HepG2 (cell line): ENCODE measurements around the gene PRR36. TPM values are rescaled to one million over a fixed set of nuclear protein-coding genes. Genes with fewer than 3 reads are reported as not detected.

Experiments
- ATAC-seq: fragments of 200-7000 bp; cut with Tn5 transposase; 3 replicates; pipeline ENCODE4 v1.9.1; 2020; ENCODE audit warnings: mild to moderate bottlenecking, moderate library complexity
- BruUV-seq: library from RNA; stranded (reverse); fragments of 400-500 nt; replicated peaks from 2 replicates; lab custom pipeline; 2021; lab: Mats Ljungman, UMichigan
- CTCF ChIA-PET: fragments of 300-600 bp; formaldehyde crosslinking; extraction: SDS; loops from one replicate; lab custom pipeline; 2021; ENCODE audit warnings: low total read pairs, inconsistent platforms, low intra/inter-chr PET ratio; lab: Yijun Ruan, JAX
- POLR2A ChIA-PET: fragments of 350-600 bp; sonication (Branson Sonifier 250); formaldehyde crosslinking; loops from one replicate; lab custom pipeline; 2020; ENCODE audit warnings: antibody characterized with exemption, inconsistent platforms; lab: Yijun Ruan, JAX
- DNase-seq: peaks from one replicate; pipeline ENCODE4 v3.0.0-alpha.2; 2015; ENCODE audit warnings: low spot score
- FAIRE-seq: peaks from 3 replicates; lab custom pipeline; 2011; peaks lifted over from hg19 to GRCh38; lab: Jason Lieb, UNC
- H2AFZ ChIP-seq: one replicate; pipeline ENCODE4 v1.6.1; 2011; ENCODE audit warnings: low read length, inconsistent platforms
- H3K27ac ChIP-seq: fragments of 300-600 bp; 3 replicates; pipeline ENCODE4 v1.8.0; 2011; ENCODE audit warnings: mixed run types, mild to moderate bottlenecking, mixed read lengths, low read length, inconsistent platforms; ENCODE audit not compliant: insufficient read depth; ENCODE audit errors: extremely low read length
- H3K27me3 ChIP-seq, 2 experiments: fragments of 200-600 bp in 1 of 2; 2 replicates in 1 of 2; 3 replicates in 1 of 2; pipeline versions ENCODE4 v1.6.0 to v1.8.0; 2011; ENCODE audit warnings: low read length in 2 of 2, mild to moderate bottlenecking in 2 of 2, moderate library complexity in 2 of 2, inconsistent platforms in 1 of 2; ENCODE audit not compliant: insufficient read depth in 2 of 2, control insufficient read depth in 1 of 2
- H3K36me3 ChIP-seq, 2 experiments: fragments of 200-600 bp in 1 of 2; replicated peaks in 1 of 2; 2 replicates in 1 of 2; 3 replicates in 1 of 2; pipeline versions ENCODE4 v1.5.1 to v1.8.0; 2011; ENCODE audit warnings: low read length in 2 of 2, inconsistent platforms in 1 of 2; ENCODE audit not compliant: insufficient read depth in 2 of 2, control insufficient read depth in 1 of 2
- H3K4me1 ChIP-seq: 2 replicates; pipeline ENCODE4 v1.5.1; 2012; ENCODE audit warnings: low read length, inconsistent platforms; ENCODE audit not compliant: insufficient read depth
- H3K4me2 ChIP-seq: 2 replicates; pipeline ENCODE4 v1.6.0; 2011; ENCODE audit warnings: low read depth, low read length, inconsistent platforms
- H3K4me3 ChIP-seq, 3 experiments: fragments of 200-600 bp in 1 of 3; sonication (generic), shearing (Covaris generic) in 1 of 3; replicated peaks in 1 of 3; 2 replicates each; pipeline ENCODE4 v1.5.1; 2011 to 2016; ENCODE audit warnings: low read length in 3 of 3, inconsistent platforms in 2 of 3, low read depth in 2 of 3, mild to moderate bottlenecking in 2 of 3, control low read depth in 1 of 3, mixed read lengths in 1 of 3; ENCODE audit not compliant: insufficient read depth in 1 of 3
- H3K79me2 ChIP-seq: one replicate; pipeline ENCODE4 v1.6.1; 2011; ENCODE audit warnings: low read length, inconsistent platforms; ENCODE audit not compliant: insufficient read depth
- H3K9ac ChIP-seq: 2 replicates; pipeline ENCODE4 v1.6.0; 2011; ENCODE audit warnings: mild to moderate bottlenecking, low read depth, low read length, inconsistent platforms; ENCODE audit not compliant: insufficient read depth
- H3K9me3 ChIP-seq: 2 replicates; pipeline ENCODE4 v1.5.1; 2012; ENCODE audit warnings: mild to moderate bottlenecking, low read length
- H4K20me1 ChIP-seq: 2 replicates; pipeline ENCODE4 v1.6.0; 2011; ENCODE audit warnings: inconsistent platforms, mild to moderate bottlenecking, low read length, moderate library complexity; ENCODE audit not compliant: insufficient read depth
- ATF7 ChIP-seq, 2 experiments: fragments of 450-650 bp in 1 of 2; sonication (generic) in 1 of 2; formaldehyde crosslinking in 1 of 2; IDR thresholded peaks; 2 replicates each; pipeline versions ENCODE4 v1.4.0 to v1.6.1; 2016 to 2020; ENCODE audit warnings: antibody characterized with exemption in 1 of 2, mild to moderate bottlenecking in 1 of 2, missing genetic modification reagents in 1 of 2
- MAF1 ChIP-seq: sonication (generic); formaldehyde crosslinking; IDR thresholded peaks from 2 replicates; pipeline ENCODE4 v1.5.0; 2020; ENCODE audit warnings: missing genetic modification reagents, borderline replicate concordance
- ZMYM3 ChIP-seq: sonication (generic); formaldehyde crosslinking; IDR thresholded peaks from 2 replicates; pipeline ENCODE4 v1.5.1; 2020; ENCODE audit warnings: mild to moderate bottlenecking, missing genetic modification reagents
- WGBS: methylation state at CpG from one replicate; pipeline ENCODE4 v1.1.6; 2017; ENCODE audit warnings: low lambda C conversion rate; 5-methylcytosine and 5-hydroxymethylcytosine counted together
- in situ Hi-C: cut with HindIII; loops from 2 replicates; pipeline ENCODE4 v1.10.0; 2017; ENCODE audit warnings: low pct_unique_long_range_greater_than_20kb; ENCODE audit not compliant: extremely low pct_ligation_motif_present
- intact Hi-C: fragments of 100-400 bp; cut with micrococcal nuclease; formaldehyde crosslinking; loops from one replicate; pipeline ENCODE4 v1.10.0; 2022; ENCODE audit not compliant: unreplicated experiment
- polyA plus RNA-seq, 8 experiments: library from polyadenylated mRNA; depleted of rRNA in 3 of 8; stranded (reverse) in 7 of 8; unstranded in 1 of 8; fragments of >200 nt; fragmentation: Illumina TruSeq in 4 of 8; extraction: Trizol in 4 of 8; gene quantifications; 2 replicates each; pipeline versions ENCODE4 v1.2.1 to v1.2.3, GENCODE V29; 2011 to 2016; ENCODE audit warnings: low read depth in 4 of 8, missing spikeins in 1 of 8, mixed read lengths in 1 of 8; ENCODE audit not compliant: insufficient read depth in 1 of 8
- total RNA-seq, 5 experiments: library from RNA; depleted of rRNA; stranded (reverse); fragments of >200 nt; fragmentation: Illumina TruSeq; extraction: Trizol; gene quantifications; 2 replicates each; pipeline ENCODE4 v1.2.3, GENCODE V29; 2016; ENCODE audit warnings: low read depth in 1 of 5
- TF ChIP-seq, protein P1 (sequence below): sonication (generic); formaldehyde crosslinking; conservative IDR thresholded peaks from 2 replicates; pipeline ENCODE4 v1.4.0; 2020; ENCODE audit warnings: missing genetic modification reagents
- TF ChIP-seq, protein P2 (sequence below): IDR thresholded peaks from 2 replicates; pipeline ENCODE4 v1.6.1; 2012; ENCODE audit warnings: low read length, improper control_type of control experiment

The PRR36 gene
- total and polyA plus RNA-seq, 2 of the 13 experiments (the other 11 are each of a cell fraction or from before 2014, with no cell fraction given), result 0.07 to 0.17 TPM

DNA sequence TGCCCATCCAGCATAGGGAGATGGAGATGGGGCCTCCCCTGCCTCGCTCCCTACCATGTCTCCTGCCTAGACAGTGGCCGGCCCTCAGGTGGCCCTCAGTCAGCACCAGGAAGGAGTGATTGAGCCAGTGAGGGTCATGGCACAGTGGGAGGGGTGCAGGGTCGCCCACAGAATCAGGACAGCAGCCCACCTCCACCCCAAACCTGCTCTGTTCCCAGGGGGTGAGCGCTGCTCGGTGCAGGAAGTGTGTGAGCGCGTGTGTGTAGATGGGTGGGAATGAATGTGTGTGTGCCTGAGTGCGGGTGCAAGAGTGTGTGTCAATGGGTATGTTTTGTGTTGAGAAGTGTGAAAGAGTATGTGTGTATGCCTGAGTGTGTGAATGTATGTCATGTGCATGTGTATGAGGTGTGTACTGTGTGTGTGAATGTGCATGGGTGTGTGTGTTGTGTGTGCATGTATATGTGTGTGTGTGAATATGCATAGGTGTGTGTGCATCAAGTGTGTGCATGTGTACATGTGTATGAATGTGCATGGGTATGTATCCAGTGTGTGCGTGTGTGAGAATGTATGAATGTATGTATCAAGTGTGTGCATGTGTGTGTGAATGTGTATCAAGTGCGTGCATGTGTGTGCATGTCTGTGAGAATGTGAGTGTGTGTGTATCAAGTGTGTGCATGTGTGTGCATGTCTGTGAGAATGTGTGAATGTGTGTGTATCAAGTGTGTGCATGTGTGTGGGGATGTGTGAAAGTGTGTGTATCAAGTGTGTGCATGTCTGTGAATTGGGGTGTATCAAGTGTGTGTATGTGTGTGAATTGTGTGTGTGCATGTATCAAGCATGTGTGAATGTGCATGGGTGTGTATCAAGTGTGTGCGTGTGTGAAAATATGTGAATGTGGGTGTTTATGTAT, 32.2 kb downstream of the PRR36 start:
- no peak overlapping the region for H3K27ac ChIP-seq
- DNase-seq, result no peak
- H3K4me1 ChIP-seq, result peaks cover 33% of the 10 kb centered on the region
- intact Hi-C loops, result no loop called here
- no peak overlapping the region for H2AFZ ChIP-seq
- ChIA-PET CTCF (no interaction called here), POLR2A (no interaction called here)
- H3K36me3 ChIP-seq, result no peaks in the 10 kb centered on the region
- H4K20me1 ChIP-seq, result no peaks in the 10 kb centered on the region
- no peaks in the 10 kb centered on the region for H3K27me3 ChIP-seq
- ATAC-seq, result no peak
- 77% methylated on average over 9 of the region's 11 CpGs for WGBS
- no peaks in the 10 kb centered on the region for H3K9me3 ChIP-seq
- no peak overlapping the region for H3K9ac ChIP-seq
- H3K79me2 ChIP-seq, result no peaks in the 10 kb centered on the region
- H3K4me3 ChIP-seq, result no peak overlapping the region
- TF ChIP-seq ATF7 (IDR thresholded peaks at IDR 0.05) (0 out of 2 replicates have a peak, but pooled peaks have one; percentile 6), ATF7 (CRISPR knock-in tag; IDR thresholded peaks at IDR 0.05) (no peak), MAF1 (CRISPR knock-in tag) (no peak)
- TF ChIP-seq, protein P1, sequence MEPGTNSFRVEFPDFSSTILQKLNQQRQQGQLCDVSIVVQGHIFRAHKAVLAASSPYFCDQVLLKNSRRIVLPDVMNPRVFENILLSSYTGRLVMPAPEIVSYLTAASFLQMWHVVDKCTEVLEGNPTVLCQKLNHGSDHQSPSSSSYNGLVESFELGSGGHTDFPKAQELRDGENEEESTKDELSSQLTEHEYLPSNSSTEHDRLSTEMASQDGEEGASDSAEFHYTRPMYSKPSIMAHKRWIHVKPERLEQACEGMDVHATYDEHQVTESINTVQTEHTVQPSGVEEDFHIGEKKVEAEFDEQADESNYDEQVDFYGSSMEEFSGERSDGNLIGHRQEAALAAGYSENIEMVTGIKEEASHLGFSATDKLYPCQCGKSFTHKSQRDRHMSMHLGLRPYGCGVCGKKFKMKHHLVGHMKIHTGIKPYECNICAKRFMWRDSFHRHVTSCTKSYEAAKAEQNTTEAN, result 0 out of 2 replicates have a peak, but pooled peaks have one; percentile 30
- peak; percentile 26 for FAIRE-seq
- in situ Hi-C loops, result no loop called here
- no peak overlapping the region for H3K4me2 ChIP-seq
- no TSS peak for BruUV-seq

DNA sequence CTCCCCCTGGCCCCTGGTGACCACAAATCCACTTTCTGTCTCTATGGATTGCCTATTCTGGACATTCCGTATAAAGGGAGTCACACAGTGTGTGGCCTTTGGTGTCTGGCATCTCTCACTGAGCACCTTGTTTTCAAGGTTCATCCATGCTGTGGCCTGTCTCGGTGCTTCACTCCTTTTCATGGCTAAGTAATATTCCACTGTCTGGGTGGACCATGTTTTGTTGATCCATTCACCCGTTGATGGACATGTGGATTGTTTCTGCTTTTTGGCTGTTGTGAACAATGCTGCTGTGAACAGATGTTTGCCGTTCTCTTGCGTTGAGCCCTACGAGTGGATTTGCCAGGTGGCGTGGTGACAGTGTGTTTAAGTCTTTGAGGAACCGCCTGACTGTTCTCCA, 33.6 kb downstream of the PRR36 start:
- H3K79me2 ChIP-seq, result no peaks in the 10 kb centered on the region
- peaks cover 32% of the 10 kb centered on the region for H3K4me1 ChIP-seq
- H3K36me3 ChIP-seq, result no peaks in the 10 kb centered on the region
- ChIA-PET CTCF (no interaction called here), POLR2A (no interaction called here)
- H3K27me3 ChIP-seq, result no peaks in the 10 kb centered on the region
- H3K27ac ChIP-seq, result no peak overlapping the region
- H3K9ac ChIP-seq, result no peak overlapping the region
- H3K9me3 ChIP-seq, result no peaks in the 10 kb centered on the region
- in situ Hi-C loops (no loop called here), intact Hi-C loops (no loop called here)
- BruUV-seq, result no TSS peak
- no peak overlapping the region for H2AFZ ChIP-seq
- no peaks in the 10 kb centered on the region for H4K20me1 ChIP-seq
- DNase-seq (no peak), ATAC-seq (no peak), FAIRE-seq (no peak)
- WGBS, result 79% methylated on average over 8 of the region's 8 CpGs
- TF ChIP-seq, protein P2, sequence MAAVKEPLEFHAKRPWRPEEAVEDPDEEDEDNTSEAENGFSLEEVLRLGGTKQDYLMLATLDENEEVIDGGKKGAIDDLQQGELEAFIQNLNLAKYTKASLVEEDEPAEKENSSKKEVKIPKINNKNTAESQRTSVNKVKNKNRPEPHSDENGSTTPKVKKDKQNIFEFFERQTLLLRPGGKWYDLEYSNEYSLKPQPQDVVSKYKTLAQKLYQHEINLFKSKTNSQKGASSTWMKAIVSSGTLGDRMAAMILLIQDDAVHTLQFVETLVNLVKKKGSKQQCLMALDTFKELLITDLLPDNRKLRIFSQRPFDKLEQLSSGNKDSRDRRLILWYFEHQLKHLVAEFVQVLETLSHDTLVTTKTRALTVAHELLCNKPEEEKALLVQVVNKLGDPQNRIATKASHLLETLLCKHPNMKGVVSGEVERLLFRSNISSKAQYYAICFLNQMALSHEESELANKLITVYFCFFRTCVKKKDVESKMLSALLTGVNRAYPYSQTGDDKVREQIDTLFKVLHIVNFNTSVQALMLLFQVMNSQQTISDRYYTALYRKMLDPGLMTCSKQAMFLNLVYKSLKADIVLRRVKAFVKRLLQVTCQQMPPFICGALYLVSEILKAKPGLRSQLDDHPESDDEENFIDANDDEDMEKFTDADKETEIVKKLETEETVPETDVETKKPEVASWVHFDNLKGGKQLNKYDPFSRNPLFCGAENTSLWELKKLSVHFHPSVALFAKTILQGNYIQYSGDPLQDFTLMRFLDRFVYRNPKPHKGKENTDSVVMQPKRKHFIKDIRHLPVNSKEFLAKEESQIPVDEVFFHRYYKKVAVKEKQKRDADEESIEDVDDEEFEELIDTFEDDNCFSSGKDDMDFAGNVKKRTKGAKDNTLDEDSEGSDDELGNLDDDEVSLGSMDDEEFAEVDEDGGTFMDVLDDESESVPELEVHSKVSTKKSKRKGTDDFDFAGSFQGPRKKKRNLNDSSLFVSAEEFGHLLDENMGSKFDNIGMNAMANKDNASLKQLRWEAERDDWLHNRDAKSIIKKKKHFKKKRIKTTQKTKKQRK, result no peak
- peak; percentile 66 for TF ChIP-seq ZMYM3 (CRISPR knock-in tag)
- no peak overlapping the region for H3K4me3 ChIP-seq
- H3K4me2 ChIP-seq, result no peak overlapping the region
